ENCODE results near the gene FBXO11. TPM values are rescaled to one million over a fixed set of nuclear protein-coding genes. Genes with fewer than 3 reads are reported as not detected.
"Not testable (repeated sequence)": the region's sequence is repeated elsewhere in the genome, so short reads cannot be mapped to it uniquely, and the experiment has no call there.

The FBXO11 gene
- total RNA-seq, 4 donors from 2014 or later = 19.8 to 80.6 (median 49.8) TPM

- no peaks in the 10 kb centered on the region for H3K27me3 ChIP-seq
- H3K4me1 ChIP-seq = peaks cover 8 to 53% (median 25%) of the 10 kb centered on the region in 4 donors
- H3K27ac ChIP-seq = peak overlapping the region in 3 of 4 donors; percentile 22 to 50 (median 38)
- no peaks in the 10 kb centered on the region for H3K36me3 ChIP-seq
- in situ Hi-C loops (cut with MboI; ENCODE audit: low pct_ligation_motif_present in 1 of 4, low pct_unique_long_range_greater_than_20kb in 1 of 4, low sequenced_read_pairs in 3 of 4) (loop anchor here in 3 of 4 donors (10.0 to 25.0 kb wide), 3 partner anchors 220 to 545 kb away; no protein-coding TSS in a partner anchor), intact Hi-C loops (cut with DNase I; ENCODE audit: low total_unique reads) (no loop called here)
- TF ChIP-seq POLR2AphosphoS5 (IDR thresholded peaks at IDR 0.05) = peak in 2 of 3 donors; percentile 34 to 42
- no peak for TF ChIP-seq CTCF (IDR thresholded peaks at IDR 0.05)
- H3K4me3 ChIP-seq = no peak overlapping the region
- no peaks in the 10 kb centered on the region for H3K9me3 ChIP-seq
- no peak for DNase-seq
- 0 to 16% methylated on average over 1 to 2 of the region's 2 CpGs for WGBS, 2 donors (ENCODE audit: low coverage in 1 of 2)
Measured at GRCh38 chr2:47867205-47867604, 39.1 kb downstream of the FBXO11 start.

GRCh38 chr2:47864566-47864965, 41.7 kb downstream of the FBXO11 start:
- Histone ChIP-seq H3K4me1 (peaks cover 4 to 35% (median 19%) of the 10 kb centered on the region in 4 donors), H3K27ac (no peak overlapping the region), H3K4me3 (no peak overlapping the region), H3K9me3 (no peaks in the 10 kb centered on the region), H3K36me3 (no peaks in the 10 kb centered on the region), H3K27me3 (no peaks in the 10 kb centered on the region)
- intact Hi-C loops (cut with DNase I; ENCODE audit: low total_unique reads) (no loop called here), in situ Hi-C loops (cut with MboI; ENCODE audit: low pct_ligation_motif_present in 1 of 4, low pct_unique_long_range_greater_than_20kb in 1 of 4, low sequenced_read_pairs in 3 of 4) (loop anchor here in 3 of 4 donors (10.0 to 25.0 kb wide), 3 partner anchors 223 to 548 kb away; no protein-coding TSS in a partner anchor)
- WGBS, 2 donors (ENCODE audit: low coverage in 1 of 2) = 57 to 60% methylated on average over 1 of the region's 1 CpG
- TF ChIP-seq CTCF (IDR thresholded peaks at IDR 0.05) (no peak), POLR2A (IDR thresholded peaks at IDR 0.05) (no peak), POLR2AphosphoS5 (IDR thresholded peaks at IDR 0.05) (no peak), EP300 (IDR thresholded peaks at IDR 0.05; ENCODE audit: low read depth) (no peak)
- DNase-seq = no peak

- Histone ChIP-seq H3K36me3 (no peaks in the 10 kb centered on the region), H3K4me3 (no peak overlapping the region), H3K4me1 (peaks cover 4 to 36% (median 18%) of the 10 kb centered on the region in 4 donors), H3K27me3 (no peaks in the 10 kb centered on the region), H3K9me3 (no peaks in the 10 kb centered on the region), H3K27ac (no peak overlapping the region)
- 67 to 89% methylated on average over 1 to 6 of the region's 6 CpGs for WGBS, 2 donors (ENCODE audit: low coverage in 1 of 2)
- intact Hi-C loops (cut with DNase I; ENCODE audit: low total_unique reads) (no loop called here), in situ Hi-C loops (cut with MboI; ENCODE audit: low pct_ligation_motif_present in 1 of 4, low pct_unique_long_range_greater_than_20kb in 1 of 4, low sequenced_read_pairs in 3 of 4) (loop anchor here in 3 of 4 donors (10.0 to 25.0 kb wide), 3 partner anchors 224 to 549 kb away; no protein-coding TSS in a partner anchor)
- no peak for TF ChIP-seq POLR2AphosphoS5 (IDR thresholded peaks at IDR 0.05)
- TF ChIP-seq POLR2A (IDR thresholded peaks at IDR 0.05) = no peak
- TF ChIP-seq EP300 (IDR thresholded peaks at IDR 0.05; ENCODE audit: low read depth) = no peak
- no peak for TF ChIP-seq CTCF (IDR thresholded peaks at IDR 0.05)
- DNase-seq = no peak
Measured at GRCh38 chr2:47862949-47863348, 43.3 kb downstream of the FBXO11 start.

- in situ Hi-C loops (cut with MboI; ENCODE audit: low pct_ligation_motif_present in 1 of 4, low pct_unique_long_range_greater_than_20kb in 1 of 4, low sequenced_read_pairs in 3 of 4) = loop anchor here in 2 of 4 donors (25.0 kb wide), 2 partner anchors 234 to 559 kb away; no protein-coding TSS in a partner anchor
- H3K9me3 ChIP-seq; H3K27ac ChIP-seq; intact Hi-C loops (cut with DNase I; ENCODE audit: low total_unique reads); H3K27me3 ChIP-seq; H3K4me3 ChIP-seq; DNase-seq; H3K36me3 ChIP-seq: not testable (repeated sequence)
- H3K4me1 ChIP-seq = peaks cover 0 to 46% (median 10%) of the 10 kb centered on the region in 4 donors
- WGBS, 2 donors (ENCODE audit: low coverage in 1 of 2) = 93% methylated on average over 3 to 8 of the region's 8 CpGs
Measured at GRCh38 chr2:47853067-47853777, 53.1 kb downstream of the FBXO11 start.

All from transverse colon (tissue), 4 donors.